GM23338 (cell line): ENCODE data around the gene SYNE1. TPM values are rescaled to one million over a fixed set of nuclear protein-coding genes. Genes with fewer than 3 reads are reported as not detected.

Experiments
- ATAC-seq: fragments of 200-7000 bp; cut with Tn5 transposase; 3 replicates; pipeline ENCODE4 v1.9.1; 2020
- DNase-seq: peaks from one replicate; pipeline ENCODE4 v3.0.0-alpha.2; 2015; ENCODE audit warnings: low spot score
- H2AFZ ChIP-seq: fragments of 200-600 bp; sonication (generic); 2 replicates; pipeline ENCODE4 v1.8.0; 2016; ENCODE audit warnings: antibody characterized with exemption, mild to moderate bottlenecking, moderate library complexity
- H3F3A ChIP-seq: fragments of 200-600 bp; sonication (generic); replicated peaks from 2 replicates; pipeline ENCODE4 v1.8.0; 2017; ENCODE audit warnings: antibody characterized with exemption, mixed run types, low read depth
- H3K27ac ChIP-seq: fragments of 200-600 bp; sonication (generic); 2 replicates; pipeline ENCODE4 v1.6.1; 2016; ENCODE audit warnings: low read depth
- H3K27me3 ChIP-seq: fragments of 200-600 bp; sonication (generic); 2 replicates; pipeline ENCODE4 v1.8.0; 2016; ENCODE audit warnings: mild to moderate bottlenecking, mixed run types, moderate library complexity; ENCODE audit not compliant: insufficient read depth
- H3K36me3 ChIP-seq: fragments of 200-600 bp; sonication (generic); 2 replicates; pipeline ENCODE4 v1.8.0; 2016; ENCODE audit warnings: mild to moderate bottlenecking; ENCODE audit not compliant: insufficient read depth
- H3K4me1 ChIP-seq: fragments of 200-600 bp; sonication (generic); 2 replicates; pipeline ENCODE4 v1.8.0; 2016; ENCODE audit warnings: mild to moderate bottlenecking, moderate library complexity; ENCODE audit not compliant: insufficient read depth
- H3K4me2 ChIP-seq: fragments of 200-600 bp; sonication (generic); 2 replicates; pipeline ENCODE4 v1.7.1; 2017; ENCODE audit warnings: mixed run types
- H3K4me3 ChIP-seq: fragments of 200-600 bp; sonication (generic); 2 replicates; pipeline ENCODE4 v1.6.1; 2016; ENCODE audit warnings: mixed run types
- H3K79me2 ChIP-seq: fragments of 200-600 bp; sonication (generic); replicated peaks from 2 replicates; pipeline ENCODE4 v1.8.0; 2017; ENCODE audit warnings: mild to moderate bottlenecking; ENCODE audit not compliant: insufficient read depth
- H3K9me2 ChIP-seq: fragments of 200-600 bp; sonication (generic); 2 replicates; pipeline ENCODE4 v1.8.0; 2017; ENCODE audit not compliant: insufficient read depth
- H4K20me1 ChIP-seq: fragments of 200-600 bp; sonication (generic); replicated peaks from 2 replicates; pipeline ENCODE4 v1.8.0; 2017; ENCODE audit warnings: mild to moderate bottlenecking; ENCODE audit not compliant: insufficient read depth
- H3K27ac Mint-ChIP-seq: 2 replicates; pipeline ENCODE4 v1.8.0; 2020; ENCODE audit warnings: inconsistent platforms, mild to moderate bottlenecking, moderate library complexity, mixed read lengths
- H3K27me3 Mint-ChIP-seq: 3 replicates; pipeline ENCODE4 v1.8.0; 2022; ENCODE audit warnings: low read depth, mild to moderate bottlenecking, moderate library complexity, mixed read lengths, inconsistent platforms; ENCODE audit not compliant: insufficient read depth, poor library complexity
- H3K36me3 Mint-ChIP-seq: 3 replicates; pipeline ENCODE4 v1.8.0; 2021; ENCODE audit warnings: low read depth, mild to moderate bottlenecking, inconsistent platforms, moderate library complexity, mixed read lengths
- H3K4me1 Mint-ChIP-seq: 3 replicates; pipeline ENCODE4 v1.8.0; 2020; ENCODE audit warnings: mild to moderate bottlenecking, inconsistent platforms, mixed read lengths
- H3K4me3 Mint-ChIP-seq: 3 replicates; pipeline ENCODE4 v1.8.0; 2021; ENCODE audit warnings: moderate library complexity, mild to moderate bottlenecking, inconsistent platforms, mixed read lengths
- H3K9me3 Mint-ChIP-seq: 3 replicates; pipeline ENCODE4 v1.8.0; 2020; ENCODE audit warnings: moderate library complexity, mild to moderate bottlenecking, inconsistent platforms, mixed read lengths
- CTCF ChIP-seq, 2 experiments: fragments of 200-600 bp in 1 of 2; sonication (generic) in 1 of 2; conservative IDR thresholded peaks; 2 replicates each; pipeline versions ENCODE4 v1.5.1 to v1.6.1; 2016 to 2017; ENCODE audit warnings: antibody characterized with exemption in 2 of 2, low read depth in 2 of 2, mild to moderate bottlenecking in 2 of 2, moderate library complexity in 1 of 2
- EZH2 ChIP-seq: fragments of 200-600 bp; sonication (generic); IDR thresholded peaks from one replicate; pipeline ENCODE4 v1.8.0; 2017; ENCODE audit warnings: antibody characterized with exemption, mild to moderate bottlenecking, low read depth; ENCODE audit not compliant: unreplicated experiment
- NANOG ChIP-seq: IDR thresholded peaks from 2 replicates; pipeline ENCODE4 v1.6.1; 2016; ENCODE audit warnings: antibody characterized with exemption, borderline replicate concordance
- POLR2AphosphoS5 ChIP-seq: IDR thresholded peaks from 2 replicates; pipeline ENCODE4 v1.6.1; 2016; ENCODE audit warnings: antibody characterized with exemption, low read depth
- STAT1 ChIP-seq: IDR thresholded peaks from one replicate; pipeline ENCODE4 v1.6.1; 2016; ENCODE audit warnings: antibody characterized with exemption; ENCODE audit not compliant: unreplicated experiment
- ZNF462 ChIP-seq: fragments of 250-450 bp; sonication (Bioruptor Pico); IDR thresholded peaks from 2 replicates; pipeline ENCODE4 v1.5.0; 2020; ENCODE audit warnings: mild to moderate bottlenecking, moderate library complexity
- polyA plus RNA-seq: library from polyadenylated mRNA; unstranded; fragments of >200 nt; fragmentation: Nextera tagmentation; extraction: Ambion mirVana; gene quantifications from 2 replicates; pipeline ENCODE4 v1.2.1, GENCODE V29; 2016
- total RNA-seq: library from RNA; depleted of rRNA; stranded (reverse); fragments of >200 nt; shearing (Covaris generic); gene quantifications from 2 replicates; pipeline ENCODE4 v1.2.3, GENCODE V29; 2014

The SYNE1 gene
- total and polyA plus RNA-seq, 2 experiments from 2014 or later: 3.9 to 13.6 TPM

GRCh38 chr6:152121910-152122309 lies 515.3 kb downstream of the SYNE1 start:
- Mint-ChIP-seq H3K4me1 (no peaks in the 10 kb centered on the region), H3K27ac (no peak overlapping the region), H3K4me3 (no peak overlapping the region), H3K36me3 (no peaks in the 10 kb centered on the region), H3K9me3 (no peaks in the 10 kb centered on the region), H3K27me3 (no peaks in the 10 kb centered on the region)
- Histone ChIP-seq H3F3A (no peaks in the 10 kb centered on the region), H3K27ac (no peak overlapping the region), H3K4me1 (no peaks in the 10 kb centered on the region), H2AFZ (no peak overlapping the region), H3K79me2 (no peaks in the 10 kb centered on the region), H3K4me3 (no peak overlapping the region), H3K4me2 (no peak overlapping the region), H3K9me2 (peaks cover 5% of the 10 kb centered on the region; the same call in 1 of the 2 replicates), H3K27me3 (no peaks in the 10 kb centered on the region), H3K36me3 (no peaks in the 10 kb centered on the region), H4K20me1 (no peaks in the 10 kb centered on the region)
- TF ChIP-seq ZNF462 (CRISPR knock-in tag) (no peak), STAT1 (no peak), CTCF (conservative IDR thresholded peaks at IDR 0.05; ENCODE audit: low read depth in 2 of 2) (no peak)
- DNase-seq (no peak), ATAC-seq (no peak)

- Histone ChIP-seq H3F3A (no peaks in the 10 kb centered on the region), H3K27me3 (no peaks in the 10 kb centered on the region), H3K4me1 (peaks cover 8% of the 10 kb centered on the region), H3K79me2 (no peaks in the 10 kb centered on the region), H3K4me2 (no peak overlapping the region), H2AFZ (no peak overlapping the region), H3K27ac (no peak overlapping the region), H3K36me3 (no peaks in the 10 kb centered on the region), H3K4me3 (no peak overlapping the region), H3K9me2 (peaks cover 5% of the 10 kb centered on the region; the same call in 1 of the 2 replicates), H4K20me1 (no peaks in the 10 kb centered on the region)
- Mint-ChIP-seq H3K27ac (no peak overlapping the region), H3K4me1 (0 out of 3 replicates have a peak, but pooled peaks cover 6% of the 10 kb centered on the region), H3K36me3 (no peaks in the 10 kb centered on the region), H3K27me3 (no peaks in the 10 kb centered on the region), H3K4me3 (no peak overlapping the region), H3K9me3 (no peaks in the 10 kb centered on the region)
- ATAC-seq: no peak
- DNase-seq: no peak
- TF ChIP-seq NANOG: no peak
- no peak for TF ChIP-seq CTCF (conservative IDR thresholded peaks at IDR 0.05; ENCODE audit: low read depth in 2 of 2)
- TF ChIP-seq EZH2: no peak
- TF ChIP-seq POLR2AphosphoS5: no peak
Observed at GRCh38 chr6:152119831-152120230, 517.3 kb downstream of the SYNE1 start.
